NCI-H146 treated with DMSO at 0.1 percent for 48 hours (cell line): Measurements from ENCODE around the gene ELAPOR1.
"Not testable (repeated sequence)": the region's sequence is repeated elsewhere in the genome, so short reads cannot be mapped to it uniquely, and the experiment has no call there.

Experiments
- DNase-seq: peaks from one replicate; lab custom pipeline; 2025; ENCODE audit not compliant: unreplicated experiment; lab: John Stamatoyannopoulos, UW

ELAPOR1 gene

GRCh38 chr1:109137958-109138357 lies 24.0 kb downstream of the ELAPOR1 start:
- DNase-seq: no peak

DNA sequence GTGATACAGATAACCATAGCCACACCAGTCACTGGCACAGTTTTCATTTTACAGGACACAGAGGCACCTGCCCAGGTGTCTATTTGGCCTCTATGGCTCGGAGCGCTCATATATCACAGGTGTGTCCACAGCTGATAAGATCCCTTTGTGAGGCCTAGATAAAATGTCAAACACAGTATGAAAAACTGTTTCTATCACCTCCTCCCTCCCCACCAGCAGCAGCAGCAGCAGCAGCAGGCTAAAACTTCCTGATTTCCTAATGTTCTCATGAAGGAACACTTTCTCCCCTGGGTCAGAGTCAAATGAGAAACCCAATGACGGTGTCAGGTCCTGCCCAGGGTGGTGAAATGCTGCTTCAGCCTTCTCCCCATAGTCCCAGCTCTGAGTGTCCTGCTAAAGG lies 24.4 kb downstream of the ELAPOR1 start:
- DNase-seq: peak; percentile 88

GRCh38 chr1:109140392-109140791 lies 26.5 kb downstream of the ELAPOR1 start:
- no peak for DNase-seq

DNA sequence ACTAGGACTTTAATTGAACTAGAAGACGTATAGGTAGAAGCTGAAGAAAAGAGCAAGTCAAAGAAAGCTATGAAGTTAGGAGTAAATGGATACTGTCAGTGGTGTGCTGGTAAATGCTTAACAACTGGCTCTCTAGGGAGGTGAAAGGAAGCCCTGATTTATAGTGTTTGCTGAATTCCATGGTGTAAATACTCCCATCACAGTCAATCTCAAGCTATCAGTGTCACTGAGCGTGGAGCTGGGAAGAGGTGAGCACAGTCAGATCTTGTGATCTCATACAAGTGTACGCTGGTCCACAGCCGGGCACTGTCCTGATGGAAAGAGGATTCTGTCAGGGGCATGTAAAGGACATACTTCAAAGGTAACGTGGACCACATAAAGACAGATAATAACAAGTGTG lies 28.3 kb downstream of the ELAPOR1 start:
- no peak for DNase-seq

GRCh38 chr1:109142725-109143124 lies 28.8 kb downstream of the ELAPOR1 start:
- not testable (repeated sequence) for DNase-seq

GRCh38 chr1:109148987-109149561 lies 35.2 kb downstream of the ELAPOR1 start:
- peak; percentile 30 for DNase-seq

DNA sequence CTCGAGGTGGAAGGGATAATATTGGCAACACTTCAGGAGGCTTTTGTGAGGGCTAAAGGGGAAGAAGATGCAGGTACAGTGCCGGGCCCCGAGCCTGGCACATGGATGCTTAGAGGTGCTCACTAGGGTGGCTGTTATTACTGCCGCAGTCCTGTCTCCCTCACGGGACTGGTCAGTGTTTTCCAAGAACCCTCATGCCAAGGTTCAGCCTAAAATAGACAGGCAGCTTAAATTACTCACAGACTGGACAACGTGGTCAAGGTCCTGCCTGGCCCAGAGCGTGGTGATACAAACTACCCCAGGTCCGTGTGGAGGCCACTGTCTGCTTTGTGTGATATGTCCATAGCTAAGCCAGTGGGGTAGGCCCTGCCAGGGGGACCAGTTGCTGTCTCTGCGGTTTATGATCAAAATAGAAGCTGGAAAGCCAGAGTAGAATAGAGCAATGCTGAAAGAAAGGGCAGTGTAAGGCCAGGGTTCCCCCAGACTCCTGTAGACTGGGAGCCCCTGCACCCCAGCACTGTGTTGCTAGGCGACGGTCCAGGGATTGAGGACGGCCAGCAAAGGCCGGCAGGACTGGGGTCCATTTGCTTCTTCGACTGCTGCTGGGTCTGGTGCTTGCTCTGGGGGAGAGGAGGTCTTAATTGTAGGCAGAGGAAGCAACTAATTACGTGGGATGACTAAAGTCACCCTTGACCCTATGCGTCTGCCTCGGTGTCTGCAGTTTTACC lies 36.1 kb downstream of the ELAPOR1 start:
- DNase-seq: no peak

GRCh38 chr1:109151146-109151990 lies 37.5 kb downstream of the ELAPOR1 start:
- peak; percentile 68 for DNase-seq

DNA sequence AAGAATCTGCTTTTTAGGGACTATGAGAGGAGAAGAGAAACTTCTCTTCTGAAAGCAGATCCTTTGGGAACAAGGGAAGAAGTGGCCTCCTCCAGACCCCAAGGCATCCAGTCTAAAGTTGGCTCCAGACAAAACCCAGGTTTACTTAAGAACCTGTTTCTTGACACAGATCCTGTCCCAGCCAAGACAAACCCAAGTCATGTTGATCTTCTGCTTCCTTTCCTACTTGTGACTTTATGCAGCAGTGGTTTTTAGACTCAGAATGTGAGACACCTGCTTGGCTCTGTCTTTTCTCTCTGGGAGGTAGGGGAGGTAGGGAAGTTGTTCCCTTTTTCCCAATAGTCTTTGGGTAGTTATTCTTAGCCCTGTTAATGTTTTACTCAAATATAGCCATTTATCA lies 38.3 kb downstream of the ELAPOR1 start:
- DNase-seq: no peak

- no peak for DNase-seq
Observed at GRCh38 chr1:109156916-109157385, 43.0 kb downstream of the ELAPOR1 start.

DNA sequence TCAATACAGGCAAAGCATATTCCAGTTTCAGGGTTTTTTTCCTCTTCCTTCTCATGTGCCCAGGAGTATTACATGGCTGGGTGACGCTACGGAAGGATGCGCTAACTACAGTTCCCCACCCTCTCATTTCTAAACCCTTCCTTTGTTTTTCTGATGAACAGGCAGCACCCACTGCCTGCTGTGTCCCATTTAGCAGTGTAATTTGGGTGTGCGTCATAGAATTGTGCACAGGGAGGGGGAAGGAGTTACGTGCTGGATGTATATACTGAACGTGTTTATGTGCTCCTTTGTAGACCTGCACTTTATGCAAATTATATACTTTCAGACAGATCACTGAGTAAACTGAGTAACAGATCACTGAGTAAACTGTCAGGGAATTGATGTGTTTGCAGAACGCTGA lies 44.5 kb downstream of the ELAPOR1 start:
- peak; percentile 85 for DNase-seq

DNA sequence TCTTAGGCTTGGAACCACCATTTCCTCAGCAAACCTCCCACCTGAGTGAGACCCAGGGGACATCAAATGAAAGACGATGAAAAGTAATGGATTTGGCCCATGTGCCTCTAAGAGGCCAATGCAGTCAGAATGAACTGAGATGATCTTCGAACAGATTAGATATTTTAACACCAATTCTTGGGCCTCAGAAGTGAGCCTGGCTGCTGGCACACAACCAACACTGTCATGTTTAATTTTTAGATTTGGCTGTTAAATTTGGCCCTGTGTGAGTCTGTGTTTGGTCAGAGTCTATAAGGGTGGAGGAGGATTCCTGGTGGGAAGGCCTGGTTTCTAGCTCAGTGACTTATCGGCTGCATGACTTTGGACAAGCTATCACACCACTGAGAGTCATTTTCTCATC lies 45.4 kb downstream of the ELAPOR1 start:
- DNase-seq: no peak

DNA sequence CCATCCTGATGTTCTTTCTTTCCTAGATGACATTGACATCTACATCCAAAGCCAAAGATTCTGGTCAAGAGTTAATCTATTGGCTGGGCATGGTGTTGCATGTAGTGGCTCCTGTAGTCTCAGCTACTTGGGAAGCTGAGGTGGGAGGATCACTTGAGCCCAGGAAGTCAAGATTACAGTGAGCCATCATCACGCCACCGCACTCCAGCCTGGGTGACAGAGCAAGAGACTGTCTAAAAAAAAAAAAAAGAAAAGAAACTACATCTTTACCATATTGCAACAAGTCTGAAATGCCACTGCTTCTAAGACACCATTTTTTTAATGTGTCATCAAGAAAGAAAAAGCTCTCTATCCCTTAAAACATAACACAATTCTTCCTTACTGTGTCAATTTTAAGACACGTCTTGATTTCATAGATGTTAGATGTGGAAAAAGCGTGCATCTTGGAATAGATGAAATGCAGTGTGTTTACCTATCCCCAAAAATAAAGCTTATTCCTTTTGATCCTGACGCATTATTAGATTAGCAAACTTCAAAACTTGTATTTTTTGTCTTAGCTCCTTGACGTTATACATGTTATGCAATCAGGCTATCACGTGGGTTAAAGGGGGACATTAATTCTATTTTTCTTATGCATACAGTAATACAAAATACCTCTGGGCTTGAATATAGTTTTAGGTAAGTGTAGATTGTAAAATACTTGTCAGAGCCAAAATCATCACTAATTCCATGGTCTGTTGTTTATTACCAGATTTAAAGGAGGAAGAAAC lies 46.3 kb downstream of the ELAPOR1 start:
- DNase-seq: no peak

- DNase-seq: no peak
Observed at GRCh38 chr1:109161858-109162606, 48.1 kb downstream of the ELAPOR1 start.

DNA sequence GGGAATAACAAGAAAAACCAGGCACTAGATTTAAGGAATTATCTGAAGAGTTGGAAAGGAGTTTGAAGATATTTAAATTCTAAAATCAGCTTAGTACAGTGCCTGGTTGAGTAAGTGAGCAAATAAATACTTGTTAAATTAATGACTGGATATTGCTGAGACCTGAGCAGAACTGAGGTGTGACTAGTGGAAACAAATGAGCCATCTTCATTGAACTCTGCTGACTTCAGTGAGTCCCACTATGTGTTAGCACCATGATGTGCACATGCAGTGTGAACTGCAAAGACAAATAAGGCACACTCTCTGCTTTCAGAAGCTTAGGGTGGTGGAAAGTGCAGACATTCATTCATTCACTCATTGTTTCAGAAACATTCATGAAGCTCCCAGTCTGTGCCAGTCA lies 48.7 kb downstream of the ELAPOR1 start:
- no peak for DNase-seq

- DNase-seq: no peak
Observed at GRCh38 chr1:109163551-109163950, 49.6 kb downstream of the ELAPOR1 start.
